ENCODE results near the gene PXMP2.

Gene PXMP2

GRCh38 chr12:132659146-132659545, 28.2 kb upstream of the PXMP2 start:
- DNase-seq: no peak

GRCh38 chr12:132660052-132660451, 27.3 kb upstream of the PXMP2 start:
- no peak for DNase-seq

GRCh38 chr12:132660996-132661395, 26.4 kb upstream of the PXMP2 start:
- DNase-seq: no peak

GRCh38 chr12:132661972-132662371, 25.4 kb upstream of the PXMP2 start:
- no peak for DNase-seq

- DNase-seq: no peak
Observed at GRCh38 chr12:132662901-132663755, 24.3 kb upstream of the PXMP2 start.

- no peak for DNase-seq
Observed at GRCh38 chr12:132664206-132665148, 22.9 kb upstream of the PXMP2 start.

DNA sequence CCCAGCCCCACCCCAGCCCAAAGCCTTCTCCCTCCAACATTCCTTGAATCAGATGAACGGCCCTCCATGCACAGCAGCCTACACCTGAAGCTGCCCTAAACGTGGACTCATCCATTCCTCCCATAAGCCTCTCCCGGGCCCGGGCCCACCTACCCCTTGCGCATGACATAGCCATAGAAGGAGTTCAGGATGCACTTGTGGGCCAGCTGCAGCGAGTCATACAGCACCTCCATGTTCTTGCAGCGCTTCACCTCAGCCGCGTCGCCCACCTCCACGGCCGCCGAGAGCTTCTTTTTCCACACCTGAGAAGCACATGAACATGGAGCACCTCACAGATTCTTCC, 22.3 kb upstream of the PXMP2 start:
- DNase-seq: no peak

DNA sequence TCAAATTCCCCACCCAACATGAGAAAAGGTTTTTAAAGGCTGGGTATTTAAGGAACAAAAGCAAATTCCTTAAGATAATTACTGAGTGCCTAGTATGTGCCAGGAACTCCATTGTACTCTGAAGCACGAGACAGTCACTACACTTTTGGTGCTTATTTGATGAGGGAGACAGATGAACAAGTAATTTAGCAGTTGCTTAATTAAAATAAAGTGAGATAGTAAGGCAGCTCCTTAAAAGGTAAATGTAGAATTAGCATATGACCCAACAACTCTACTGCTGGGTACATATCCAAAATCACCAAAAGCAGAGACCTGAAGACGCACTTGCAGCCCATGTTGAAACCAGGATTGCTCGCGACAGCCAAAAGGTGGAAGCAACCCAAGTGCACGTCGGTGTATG, 21.6 kb upstream of the PXMP2 start:
- DNase-seq: no peak

DNA sequence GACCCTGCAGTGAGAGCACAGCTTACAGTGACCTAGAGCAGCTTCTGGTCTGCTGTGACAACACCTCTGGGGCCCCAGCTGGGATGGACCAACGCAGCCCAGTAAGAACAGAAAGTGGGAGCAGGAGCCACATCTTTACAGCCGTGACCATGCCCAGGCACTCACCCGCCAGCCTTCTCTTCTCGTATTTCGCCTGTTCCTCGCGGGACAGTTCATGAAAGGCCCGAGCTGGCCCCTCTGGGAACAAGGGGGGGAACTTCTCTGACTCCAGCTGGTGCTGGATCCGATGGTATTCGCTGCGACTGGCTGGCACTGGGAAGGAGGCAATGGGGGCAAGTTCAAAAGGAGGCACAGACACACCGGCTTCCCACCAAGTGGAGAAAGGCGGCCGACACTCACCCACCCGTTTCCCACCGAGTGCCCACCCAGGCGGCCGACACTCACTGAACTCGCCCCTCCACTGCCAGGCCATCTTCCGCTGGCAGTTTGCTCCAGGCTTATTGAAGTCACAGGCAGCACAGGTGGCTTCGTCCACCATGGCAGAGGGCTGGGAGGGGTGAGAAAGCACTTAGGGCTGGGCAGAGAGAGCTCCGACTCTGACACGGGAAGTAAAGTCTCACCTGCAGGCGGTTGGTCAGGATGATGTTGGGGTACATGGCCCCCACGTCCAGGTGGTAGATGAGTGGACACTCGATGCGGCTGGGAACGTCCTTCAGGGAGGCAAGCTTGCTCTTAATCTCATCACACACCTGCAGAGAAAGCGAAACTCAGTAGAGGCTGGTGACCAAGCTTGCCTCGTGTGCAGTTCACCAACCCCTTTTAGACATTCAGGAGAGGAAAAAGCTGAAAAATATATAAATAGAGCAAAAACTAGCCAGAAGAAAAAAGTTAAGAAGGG, 18.9 kb upstream of the PXMP2 start:
- no peak for DNase-seq

GRCh38 chr12:132669166-132669879, 18.1 kb upstream of the PXMP2 start:
- DNase-seq: no peak

DNA sequence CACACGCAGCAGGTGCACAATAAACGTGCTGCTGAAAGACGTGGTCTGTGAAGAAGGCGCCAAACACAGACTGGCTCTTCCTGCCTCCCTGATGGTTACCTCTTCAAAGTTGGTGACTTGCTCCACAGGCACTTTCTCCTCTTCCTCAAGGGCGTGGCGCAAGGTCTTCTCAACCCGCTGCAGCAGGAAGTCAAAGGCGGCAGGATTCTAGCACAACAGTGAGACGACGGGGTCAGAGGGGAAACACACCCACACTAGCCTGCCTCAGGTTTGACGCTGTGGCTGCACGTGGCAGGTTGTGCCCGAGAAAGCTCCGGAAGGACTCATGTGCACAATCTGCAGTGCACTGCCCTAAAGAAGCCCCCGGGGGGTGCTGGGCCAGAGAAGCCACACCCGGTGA, 15.3 kb upstream of the PXMP2 start:
- DNase-seq: no peak

- no peak for DNase-seq
Observed at GRCh38 chr12:132672678-132673077, 14.7 kb upstream of the PXMP2 start.

DNA sequence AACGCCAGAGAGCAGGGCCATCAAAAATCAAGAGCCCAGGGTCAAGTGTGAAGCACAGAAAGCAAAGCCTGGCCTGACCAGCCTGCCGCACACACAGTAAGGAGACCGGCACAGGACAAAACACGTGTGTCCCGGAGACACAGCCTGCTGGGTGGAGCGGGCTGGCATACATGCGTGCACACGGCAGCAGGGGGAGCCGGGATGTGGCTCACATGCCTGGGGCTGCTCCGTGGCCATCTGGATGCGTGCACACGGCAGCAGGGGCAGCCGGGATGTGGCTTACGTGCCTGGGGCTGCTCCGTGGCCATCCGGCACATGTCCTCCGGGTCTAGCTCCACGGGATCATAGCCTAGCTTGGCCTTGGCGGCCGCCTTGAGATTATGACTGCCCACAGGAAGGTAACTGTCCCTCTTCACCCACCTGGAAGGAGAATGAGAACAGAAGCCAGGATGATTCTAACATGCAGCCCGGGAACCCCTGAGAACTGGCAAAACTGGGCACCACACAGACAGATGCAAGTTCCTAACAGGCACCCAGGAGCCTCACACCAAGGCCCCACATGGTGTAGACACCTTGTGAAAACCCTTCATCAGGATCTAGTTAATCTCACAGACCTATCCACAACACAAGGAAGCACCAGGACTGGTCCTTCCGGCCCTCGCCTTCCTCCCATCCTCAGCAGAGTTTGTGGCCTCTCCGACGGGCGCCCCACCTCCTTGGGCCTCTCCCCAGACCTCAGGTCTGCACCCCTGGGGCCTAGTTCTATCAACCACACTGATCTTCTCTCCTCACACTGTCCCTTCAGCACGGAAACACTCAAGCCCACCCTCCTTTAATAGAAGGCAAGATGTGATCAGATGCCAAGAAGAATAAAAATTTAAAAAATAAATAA, 13.9 kb upstream of the PXMP2 start:
- no peak for DNase-seq

GRCh38 chr12:132674561-132674960, 12.8 kb upstream of the PXMP2 start:
- DNase-seq: no peak

DNA sequence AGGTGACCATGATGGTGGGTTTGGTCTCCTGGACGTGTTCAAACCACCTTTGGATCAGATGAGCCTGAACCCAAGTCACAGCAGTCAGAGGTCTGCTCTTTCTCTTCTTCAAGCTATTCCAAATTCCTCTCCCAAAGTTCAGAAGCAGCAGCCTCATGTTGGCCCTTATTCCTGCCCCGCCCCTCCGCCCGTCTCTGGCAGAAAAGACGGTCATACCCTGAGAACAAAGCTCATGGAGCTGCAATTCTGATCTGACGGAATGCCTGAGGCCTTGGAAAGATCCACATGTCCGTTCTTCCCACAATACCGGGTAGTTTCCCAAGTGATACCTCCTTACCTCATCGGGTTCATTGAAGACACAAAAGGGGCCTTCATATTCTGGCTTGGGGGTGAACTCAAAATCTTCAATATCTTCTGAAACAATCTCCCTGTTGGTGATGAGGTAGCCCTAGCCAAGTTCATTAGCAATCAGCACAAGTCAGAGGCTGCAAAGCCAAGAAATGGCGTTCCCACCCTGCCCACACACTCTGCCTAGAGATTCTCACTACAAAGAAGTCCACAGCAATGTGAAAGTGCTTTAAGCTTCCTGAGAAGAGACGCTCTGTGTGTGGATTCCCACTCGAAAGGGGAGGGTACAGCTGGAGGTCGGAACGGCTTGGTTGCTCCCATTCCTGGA, 11.5 kb upstream of the PXMP2 start:
- DNase-seq: no peak

- DNase-seq: no peak
Observed at GRCh38 chr12:132677492-132677891, 9.9 kb upstream of the PXMP2 start.

- DNase-seq: no peak
Observed at GRCh38 chr12:132685400-132685799, 2.0 kb upstream of the PXMP2 start.

DNA sequence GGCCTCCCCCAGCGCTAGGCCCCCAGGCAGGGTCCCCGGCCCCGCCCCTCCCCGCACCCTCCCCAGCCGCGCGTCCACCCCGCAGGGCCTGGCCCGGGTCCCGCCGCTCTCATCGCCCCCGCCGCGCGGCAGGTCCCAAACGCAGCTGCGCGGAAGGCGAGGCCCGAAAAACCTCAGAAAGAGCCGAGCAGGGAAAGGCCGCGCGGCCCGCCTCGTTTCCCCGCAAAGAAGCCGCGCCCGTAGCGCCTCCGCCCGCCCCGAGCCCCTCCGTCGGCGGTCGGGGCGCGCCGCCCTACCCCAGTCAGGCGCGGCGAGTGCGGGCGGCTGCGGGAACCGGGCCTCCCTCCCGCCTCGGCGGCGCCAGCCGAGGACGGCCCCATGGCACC, 569 bp upstream of the PXMP2 start:
- peak in 1 of 58 donors; percentile 42 for DNase-seq

- no peak for DNase-seq
Observed at GRCh38 chr12:132689227-132689626, 1.8 kb downstream of the PXMP2 start.

All from anterior cingulate cortex (tissue), 58 donors.